Activated CD4-positive, alpha-beta T cell treated with anti-CD3 and anti-CD28 coated beads, Interleukin-10, Interleukin-2, amounts not matched to agents 100 ng/mL and 50 ng/mL, durations not matched to agents 16 hours and 8 hours (primary cell): ENCODE data around the gene PLK5.
"Not testable (repeated sequence)": the region's sequence is repeated elsewhere in the genome, so short reads cannot be mapped to it uniquely, and the experiment has no call there.

Experiments used
- DNase-seq: peaks from one replicate; pipeline ENCODE4 v3.0.0-alpha.2; 2020

Gene PLK5

GRCh38 chr19:1509602-1510441 is 14.1 kb upstream of the PLK5 start:
- DNase-seq = no peak

GRCh38 chr19:1510442-1510806 is 13.5 kb upstream of the PLK5 start:
- no peak for DNase-seq

DNA sequence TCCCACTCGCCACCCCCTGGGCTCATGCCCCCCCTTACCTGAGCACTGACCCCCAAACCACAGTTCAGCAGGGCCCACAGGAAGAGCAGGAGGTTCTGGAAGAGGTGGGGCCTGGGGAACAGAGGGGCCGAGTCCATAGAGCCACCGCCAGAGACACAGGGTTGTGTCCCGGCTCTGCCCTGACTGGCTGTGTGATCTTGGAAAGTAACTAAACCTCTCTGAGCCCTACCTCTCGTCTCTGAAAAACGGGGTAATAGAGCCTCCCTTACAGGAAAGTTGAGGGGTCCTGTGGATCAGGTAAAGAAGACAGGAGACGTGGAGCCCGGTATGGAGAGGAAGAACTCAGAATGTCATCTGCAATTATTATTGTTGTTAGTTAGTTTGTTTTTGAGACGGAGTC is 13.1 kb upstream of the PLK5 start:
- DNase-seq = no peak

DNA sequence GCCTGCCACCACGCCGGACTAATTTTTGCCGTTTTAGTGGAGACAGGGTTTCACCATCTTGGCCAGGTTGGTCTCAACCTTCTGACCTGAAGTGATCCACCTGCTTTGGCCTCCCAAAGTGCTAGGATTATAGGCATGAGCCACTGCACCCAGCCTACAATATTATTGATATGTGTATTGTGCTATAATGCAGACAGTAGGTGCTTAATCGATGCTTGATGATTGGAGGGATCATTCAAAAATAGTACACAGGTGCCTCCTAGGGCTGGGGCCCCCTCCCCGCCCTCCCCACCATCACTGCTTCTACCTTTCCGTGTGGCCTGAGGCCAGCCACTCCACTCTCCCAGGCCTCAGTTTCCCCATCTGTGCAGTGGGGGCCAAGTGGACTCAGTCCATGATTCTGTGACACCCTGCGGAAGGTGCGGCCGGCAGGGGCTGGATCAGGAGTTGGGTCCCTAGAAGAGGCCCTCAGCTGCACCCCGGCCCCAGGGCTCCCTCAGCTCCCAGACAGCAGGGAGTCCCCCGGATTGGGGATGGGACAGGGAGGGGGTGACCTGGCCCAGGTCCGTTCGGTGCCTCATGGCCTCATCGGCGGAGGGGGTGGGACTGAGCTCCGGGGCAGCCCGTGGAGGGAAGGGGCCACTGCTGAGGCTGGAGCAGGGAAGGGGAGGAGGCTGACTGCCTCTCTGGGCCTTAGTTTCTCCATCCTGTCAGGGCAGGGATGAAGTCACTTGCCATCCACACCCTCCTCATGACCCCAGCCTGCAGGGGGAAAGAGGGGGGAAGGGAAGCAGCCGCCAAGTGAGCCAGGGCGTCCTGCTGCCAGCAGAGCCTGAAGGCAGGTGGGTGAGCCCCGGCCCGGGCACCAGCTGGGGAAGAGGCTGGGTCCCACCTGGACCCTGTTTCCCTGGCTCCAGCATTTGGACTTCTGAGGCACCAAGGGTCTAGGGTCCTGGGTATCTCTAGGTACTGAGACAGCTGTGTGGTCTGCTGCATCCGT is 12.3 kb upstream of the PLK5 start:
- no peak for DNase-seq

- peak; percentile 82 for DNase-seq
These were observed 11.0 kb upstream of the PLK5 start, which contains the start of gene ADAMTSL5 for GRCh38 chr19:1512671-1513498. Gene ADAMTSL5 (minus strand): TSS chr19:1513019. CDS start chr19:1510943, 2,076 bp downstream.

GRCh38 chr19:1513499-1514294 is 10.2 kb upstream of the PLK5 start:
- peak; percentile 84 for DNase-seq

DNA sequence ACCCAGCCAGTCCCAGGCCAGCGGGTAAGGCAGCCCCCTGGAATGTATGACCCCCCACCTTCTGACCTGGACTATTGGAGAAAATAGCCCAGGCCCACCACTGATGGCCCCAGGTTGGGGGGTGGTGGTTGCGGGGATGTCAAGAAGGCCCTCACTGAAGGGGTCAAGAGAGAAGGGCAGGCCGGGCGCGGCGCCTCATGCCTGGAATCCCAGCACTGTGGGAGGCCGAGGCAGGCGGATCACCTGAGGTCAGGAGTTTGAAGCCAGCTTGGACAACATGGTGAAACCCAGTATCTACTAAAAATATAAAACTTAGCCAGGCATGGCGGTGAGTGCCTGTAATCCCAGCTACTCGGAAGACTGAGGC is 9.6 kb upstream of the PLK5 start:
- DNase-seq = no peak

DNA sequence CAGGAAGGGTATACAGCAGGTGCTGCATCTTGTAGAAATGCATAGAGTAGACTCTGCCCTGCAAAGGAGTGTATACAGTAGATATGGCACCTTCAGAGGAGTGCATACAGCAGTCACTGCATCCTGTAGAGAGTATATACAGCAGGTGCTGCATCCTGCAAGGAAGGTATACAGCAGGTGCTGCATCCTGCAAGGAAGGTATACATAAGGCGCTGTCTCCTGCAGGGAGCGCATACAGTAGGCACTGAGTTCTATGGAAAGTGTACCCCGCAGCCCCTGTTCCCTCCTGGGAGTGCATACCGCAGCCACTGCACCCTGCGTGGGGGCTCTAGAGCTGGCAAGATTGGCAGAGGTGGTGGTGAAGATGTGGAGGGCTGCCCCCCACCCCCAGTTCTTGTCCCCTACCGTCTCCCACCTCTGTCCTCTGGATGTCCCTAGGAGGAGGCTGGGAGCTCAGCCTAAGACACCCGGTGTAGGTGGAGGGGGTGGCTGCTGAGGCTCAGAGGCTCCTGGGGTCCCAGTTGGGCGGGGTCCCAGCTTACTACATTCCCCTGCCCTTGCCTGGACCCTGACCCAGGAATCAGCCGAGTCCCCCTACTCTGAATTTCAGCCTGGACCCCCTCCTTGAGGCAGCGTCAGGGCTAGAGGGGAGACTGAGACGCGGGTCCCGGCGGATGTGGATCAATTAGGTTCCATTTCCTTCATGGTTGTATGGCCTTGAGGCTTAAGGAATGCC is 8.7 kb upstream of the PLK5 start:
- DNase-seq = no peak

DNA sequence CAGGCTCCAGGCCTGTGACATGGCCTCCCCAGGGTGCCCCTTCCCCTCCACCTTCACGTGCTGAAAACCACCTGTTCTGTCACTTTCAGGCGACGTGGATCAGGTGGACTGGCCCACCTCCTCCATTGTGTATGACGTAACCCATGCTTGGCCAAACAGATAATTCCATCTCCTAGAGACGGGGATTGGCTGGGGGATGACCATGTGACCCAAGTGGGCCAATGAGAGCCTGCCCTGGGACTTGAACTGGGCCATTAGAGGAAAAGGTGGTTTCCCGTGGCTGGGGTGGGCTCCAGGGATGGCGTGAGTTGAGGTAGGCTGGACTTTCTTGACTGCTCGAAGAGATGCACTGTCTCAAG is 7.5 kb upstream of the PLK5 start:
- DNase-seq = no peak

GRCh38 chr19:1518471-1518870 is 5.4 kb upstream of the PLK5 start:
- no peak for DNase-seq

DNA sequence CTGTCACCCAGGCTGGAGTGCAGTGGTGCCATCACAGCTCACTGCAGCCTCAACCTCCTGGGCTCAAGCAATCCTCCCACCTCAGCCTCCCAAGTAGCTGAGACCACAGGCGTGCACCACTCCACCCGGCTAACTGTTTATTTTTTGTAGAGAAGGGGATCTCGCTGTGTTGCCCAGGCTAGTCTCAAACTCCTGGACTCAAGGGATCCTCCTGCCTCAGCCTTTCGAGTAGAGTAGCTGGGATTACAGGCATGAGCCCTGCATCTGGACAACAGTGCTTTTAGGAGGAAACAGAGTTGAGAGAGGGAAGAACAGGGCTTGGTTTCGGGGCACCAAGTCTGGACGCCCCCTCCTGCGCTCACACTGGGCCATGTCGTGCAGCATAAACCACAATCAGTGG is 4.1 kb upstream of the PLK5 start:
- DNase-seq = not testable (repeated sequence)

GRCh38 chr19:1520203-1520780 is 3.6 kb upstream of the PLK5 start:
- DNase-seq = no peak

DNA sequence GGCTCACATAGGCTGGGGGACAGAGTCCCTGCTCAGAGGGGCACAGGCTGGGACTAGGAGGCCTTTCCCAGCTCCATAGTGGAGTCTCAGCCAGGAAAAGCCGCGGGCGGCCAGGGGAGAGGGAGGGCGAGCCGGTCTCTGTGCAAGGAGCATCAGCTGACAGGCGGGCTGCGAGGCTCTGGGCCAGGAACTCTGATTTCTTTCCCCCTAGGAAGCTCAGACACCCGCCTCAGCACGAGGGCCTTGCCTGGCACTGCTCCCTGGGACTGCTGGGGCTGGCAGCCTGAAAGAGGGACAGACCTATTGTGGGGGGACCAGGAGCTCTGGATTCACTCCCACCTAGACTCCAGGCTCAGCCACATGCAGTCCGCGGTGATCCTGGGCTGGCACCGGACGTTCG is 2.2 kb upstream of the PLK5 start:
- DNase-seq = no peak

DNA sequence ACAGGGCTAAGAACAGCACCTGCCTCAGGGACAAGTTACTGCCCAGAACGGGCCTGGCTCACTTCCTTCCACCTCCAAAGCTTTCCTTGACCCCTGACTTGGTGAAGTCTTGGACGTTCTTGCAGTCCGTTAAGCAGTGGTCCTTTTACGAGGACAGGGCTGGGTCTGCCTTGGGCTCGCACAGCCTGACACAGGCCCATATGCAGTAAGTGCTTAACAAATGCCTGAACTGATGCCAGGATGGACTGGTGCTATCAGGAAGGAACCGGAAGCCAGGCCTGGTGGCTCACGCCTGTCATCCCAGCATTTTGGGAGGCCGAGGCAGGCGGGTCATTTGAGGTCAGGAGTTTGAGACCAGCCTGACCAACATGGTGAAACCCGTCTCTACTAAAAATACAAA is 1.8 kb upstream of the PLK5 start:
- DNase-seq = no peak

DNA sequence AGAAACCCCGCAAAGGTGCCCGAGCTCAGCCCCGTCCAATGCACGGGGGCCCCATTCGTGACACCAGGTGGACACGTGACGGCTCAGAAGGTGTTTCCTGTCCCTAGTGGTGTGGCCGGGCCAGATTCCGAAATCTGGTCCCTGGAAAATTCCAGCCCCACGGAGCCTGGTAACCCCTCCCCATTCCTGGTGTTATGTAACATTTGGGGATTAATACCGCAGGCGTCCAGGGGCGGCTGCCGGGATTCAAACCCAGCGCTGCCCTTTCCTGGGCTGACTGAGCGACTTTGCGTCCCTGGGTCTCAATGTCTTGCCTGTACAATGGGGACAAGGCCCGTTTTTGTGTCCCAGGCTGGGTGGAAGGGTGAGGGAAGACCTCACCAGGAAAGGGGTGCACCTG is 1.0 kb upstream of the PLK5 start:
- no peak for DNase-seq

DNA sequence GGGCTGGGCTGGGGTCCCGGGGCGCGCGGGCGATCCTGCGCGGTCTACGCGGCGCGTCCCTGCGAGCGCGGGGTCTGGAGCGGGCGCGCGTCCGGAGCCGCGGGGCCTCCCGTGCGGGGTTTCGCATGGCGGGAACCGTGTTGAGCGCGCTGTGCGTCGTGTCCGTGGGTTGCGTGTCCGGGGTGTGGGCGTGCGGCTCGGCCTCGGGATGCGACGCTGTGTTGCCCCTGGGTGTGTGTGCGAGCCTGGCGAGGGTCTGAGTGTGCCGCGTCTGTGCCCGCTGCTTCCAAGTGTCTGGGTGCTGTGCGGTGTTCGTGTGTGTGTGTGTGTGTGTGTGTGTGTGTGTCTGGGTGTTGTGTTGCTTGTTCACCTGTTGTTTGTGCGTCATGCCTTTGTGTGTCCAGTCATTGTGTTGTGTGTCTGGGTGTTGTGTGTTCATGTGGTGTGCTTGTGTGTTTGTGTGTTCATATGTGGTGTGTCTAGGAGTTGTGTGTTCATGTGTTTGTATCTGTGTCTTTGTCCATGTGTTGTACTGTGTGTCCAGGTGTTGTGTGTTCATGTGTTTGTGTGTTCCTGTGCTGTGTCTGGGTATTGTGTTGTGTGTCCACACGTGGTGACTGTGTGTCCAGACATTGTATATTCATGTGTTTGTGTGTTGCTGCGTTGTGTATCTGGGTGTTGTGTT is 552 bp downstream of the PLK5 start:
- DNase-seq = no peak

DNA sequence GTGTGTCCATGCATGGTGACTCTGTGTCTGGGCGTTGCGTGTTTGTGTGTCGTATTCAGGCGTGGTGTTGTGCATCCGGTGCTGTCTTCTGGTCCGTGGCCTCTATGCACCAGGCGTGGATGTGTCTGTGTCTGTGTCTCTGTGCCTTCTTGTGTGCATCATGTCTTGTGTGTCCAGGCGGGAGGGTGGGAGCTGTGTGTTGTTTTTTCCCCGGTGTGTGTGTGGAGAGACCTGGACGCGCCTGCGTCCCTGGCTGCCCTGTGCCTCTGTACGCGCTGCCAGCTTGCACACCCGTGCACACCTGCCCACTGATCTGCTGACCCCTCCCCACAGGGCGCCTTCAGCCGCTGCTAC is 1.1 kb downstream of the PLK5 start:
- no peak for DNase-seq

- no peak for DNase-seq
These were observed 1.5 kb downstream of the PLK5 start for GRCh38 chr19:1525343-1525742.

DNA sequence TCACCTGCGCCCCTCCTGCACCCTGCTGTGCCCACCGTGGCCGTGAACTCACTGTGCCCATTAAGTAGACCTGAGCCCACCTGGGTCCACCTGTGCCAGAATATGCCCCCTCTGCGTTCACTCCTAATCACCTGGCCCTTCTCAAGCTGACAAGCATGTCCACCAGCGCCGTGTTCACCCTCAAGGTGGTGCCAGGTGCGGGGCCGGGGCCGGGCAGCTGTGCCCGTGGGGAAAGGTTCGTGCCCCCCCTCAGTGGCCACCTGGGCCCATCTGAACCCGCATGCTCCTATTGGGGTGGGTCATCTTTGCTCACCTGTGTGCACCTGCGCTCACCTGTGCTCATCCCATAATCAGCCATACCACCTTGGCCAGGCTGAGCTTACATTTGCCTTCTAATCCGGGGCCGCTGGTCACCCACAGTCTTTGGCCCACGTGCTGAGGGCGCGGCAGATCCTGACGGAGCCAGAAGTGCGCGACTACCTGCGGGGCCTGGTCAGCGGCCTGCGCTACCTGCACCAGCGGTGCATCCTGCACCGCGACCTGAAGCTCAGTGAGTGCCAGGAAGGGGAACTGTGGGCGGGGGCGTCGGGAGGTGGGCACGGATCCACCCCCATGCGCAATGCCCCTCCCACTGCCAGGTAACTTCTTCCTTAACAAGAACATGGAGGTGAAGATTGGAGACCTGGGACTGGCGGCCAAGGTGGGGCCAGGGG is 2.3 kb downstream of the PLK5 start:
- DNase-seq = no peak
